NCI-H1417 treated with DMSO at 0.1 percent for 48 hours (cell line): ENCODE results near the gene CDR2.

Experiments used
- DNase-seq: peaks from one replicate; lab custom pipeline; 2025; lab: John Stamatoyannopoulos, UW

The CDR2 gene

GRCh38 chr16:22324787-22325597 is 49.4 kb downstream of the CDR2 start:
- no peak for DNase-seq

GRCh38 chr16:22323959-22324786 is 50.2 kb downstream of the CDR2 start:
- no peak for DNase-seq

DNA sequence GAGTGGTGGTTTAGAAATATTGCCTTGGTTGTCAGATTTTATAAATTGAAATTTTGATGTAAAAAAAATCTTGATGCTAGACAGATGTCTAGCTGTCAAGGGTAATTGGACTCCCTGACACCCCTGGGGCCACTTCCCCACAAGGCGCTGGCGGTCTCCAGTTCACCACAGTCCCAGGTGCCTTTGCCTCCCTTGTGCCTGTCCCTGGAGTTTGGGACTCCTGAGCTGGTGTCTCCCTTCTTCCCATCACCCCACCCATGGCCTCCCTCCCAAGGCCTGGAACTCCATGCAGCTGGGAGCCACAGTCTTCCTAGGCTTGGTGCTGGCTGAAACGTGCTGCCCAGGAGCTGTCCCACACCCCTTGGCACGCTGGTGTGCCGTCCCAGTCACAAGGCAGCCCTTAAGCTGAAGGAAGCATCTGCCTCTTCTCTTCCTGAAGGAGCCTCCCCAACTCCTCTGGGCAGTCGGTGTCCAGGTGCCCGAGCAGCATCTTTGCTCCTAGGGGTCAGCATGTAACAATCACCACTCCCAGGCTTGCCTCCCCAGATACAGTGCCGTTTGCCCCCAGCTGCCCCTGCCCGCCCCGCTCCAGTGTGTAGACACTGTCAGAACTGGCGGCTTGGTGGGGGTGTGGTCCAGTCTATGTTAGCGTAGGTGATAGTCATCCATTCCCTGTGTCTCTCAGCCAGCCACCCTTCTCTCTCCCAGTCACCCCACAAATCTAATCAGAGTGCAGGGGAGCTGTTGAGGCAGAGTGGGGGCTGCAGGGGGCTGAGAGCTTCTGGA is 51.1 kb downstream of the CDR2 start:
- DNase-seq, result no peak

DNA sequence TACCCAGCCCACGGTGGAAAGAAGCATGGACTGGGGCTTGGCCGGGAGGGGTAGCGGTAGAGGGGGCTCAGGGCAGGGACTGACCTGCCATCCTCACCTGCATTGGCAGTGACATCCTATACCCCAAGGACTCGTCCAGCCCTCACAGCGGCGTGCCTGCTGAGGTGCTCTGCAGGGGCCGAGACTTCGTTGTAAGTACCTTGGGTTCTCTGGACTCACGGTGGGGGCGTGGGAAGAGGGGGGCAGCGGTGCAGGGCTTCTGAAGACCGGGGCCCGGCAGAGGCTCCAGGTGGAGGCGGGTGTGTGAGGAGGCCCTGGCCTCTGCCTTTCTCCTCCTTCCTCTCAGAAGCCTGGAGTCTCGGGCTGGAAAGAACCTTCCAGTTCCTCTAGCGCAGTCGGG is 51.7 kb downstream of the CDR2 start:
- DNase-seq, result no peak

GRCh38 chr16:22322021-22322471 is 52.4 kb downstream of the CDR2 start:
- no peak for DNase-seq

DNA sequence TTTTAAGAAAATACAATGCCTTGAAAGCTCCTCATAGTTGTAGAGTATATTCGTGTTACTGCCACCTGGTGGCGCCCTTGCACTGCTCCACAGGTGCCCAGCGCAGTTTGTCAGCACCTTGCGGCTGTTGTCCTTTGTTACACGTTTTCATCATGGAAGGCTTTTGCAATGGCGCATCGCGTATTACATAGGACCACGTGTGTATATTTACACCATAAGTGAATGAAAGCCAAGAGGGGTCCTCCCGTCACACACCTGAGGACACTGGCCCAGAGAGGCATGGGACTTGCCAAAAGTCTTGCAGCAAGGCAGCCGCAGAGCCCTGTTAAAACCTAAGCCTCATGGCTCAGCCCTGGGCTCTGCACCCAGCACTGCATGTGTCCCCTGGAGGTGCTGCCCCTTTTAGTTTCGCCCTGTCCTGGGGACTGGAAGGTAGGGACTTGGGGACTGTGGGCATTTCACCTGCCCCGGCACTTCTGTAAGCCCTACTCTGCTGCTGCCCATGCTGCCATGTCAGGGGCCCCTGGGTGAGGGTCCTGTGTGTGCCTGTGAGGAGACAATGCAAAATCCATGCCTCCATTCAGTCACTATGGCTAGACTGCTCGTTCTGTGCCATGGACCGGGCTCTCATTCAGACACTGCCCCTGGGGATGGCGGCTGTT is 52.9 kb downstream of the CDR2 start:
- no peak for DNase-seq

GRCh38 chr16:22320572-22321339 is 53.7 kb downstream of the CDR2 start:
- no peak for DNase-seq

- DNase-seq, result no peak
These were observed 55.6 kb downstream of the CDR2 start for GRCh38 chr16:22318690-22319358.

- no peak for DNase-seq
These were observed 56.8 kb downstream of the CDR2 start for GRCh38 chr16:22317625-22318024.

DNA sequence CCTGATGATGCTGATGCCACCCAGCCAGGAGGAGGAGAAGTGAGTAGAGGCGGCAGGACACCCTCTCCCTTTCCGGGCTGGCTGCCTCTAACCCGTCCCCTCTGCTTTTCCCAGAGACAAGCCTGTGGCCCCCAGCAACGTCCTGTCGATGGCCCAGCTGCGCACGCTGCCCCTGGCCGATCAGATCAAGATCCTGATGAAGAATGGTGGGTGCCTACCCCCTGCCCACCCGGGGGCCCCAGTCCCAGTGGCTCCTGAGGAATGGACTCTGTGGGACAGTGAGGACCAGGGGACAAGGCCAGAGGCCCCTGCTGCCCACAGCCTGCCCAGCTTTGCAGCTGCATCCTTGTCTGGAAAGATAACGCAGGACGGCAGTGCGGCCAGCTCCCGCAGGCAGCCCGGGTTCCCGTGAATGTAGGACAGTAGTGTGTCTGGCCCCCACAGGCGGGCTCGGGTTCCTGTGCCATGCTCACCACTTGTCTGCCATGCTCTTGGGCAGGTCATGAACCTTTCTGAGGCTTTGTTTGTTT is 57.4 kb downstream of the CDR2 start:
- no peak for DNase-seq

DNA sequence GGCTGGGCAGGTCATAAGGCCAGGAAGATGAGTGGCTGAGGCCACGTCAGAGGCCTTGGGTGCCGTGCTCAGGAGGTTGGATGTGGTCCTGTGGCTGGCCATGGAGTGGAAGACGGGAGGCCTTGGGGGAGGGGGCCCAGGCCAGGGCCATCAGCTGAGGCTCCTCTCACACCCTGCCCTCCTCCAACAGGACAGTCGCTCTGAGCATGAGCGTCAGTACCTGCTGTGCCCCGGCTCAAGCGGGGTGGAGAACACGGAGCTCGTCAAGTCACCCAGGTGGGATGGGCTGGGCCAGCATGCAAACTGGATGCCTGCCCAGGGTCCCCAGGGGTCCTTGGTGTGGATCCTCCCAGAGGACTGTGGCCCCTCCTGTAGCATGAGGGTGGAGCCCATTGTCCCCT is 58.0 kb downstream of the CDR2 start:
- DNase-seq, result no peak

DNA sequence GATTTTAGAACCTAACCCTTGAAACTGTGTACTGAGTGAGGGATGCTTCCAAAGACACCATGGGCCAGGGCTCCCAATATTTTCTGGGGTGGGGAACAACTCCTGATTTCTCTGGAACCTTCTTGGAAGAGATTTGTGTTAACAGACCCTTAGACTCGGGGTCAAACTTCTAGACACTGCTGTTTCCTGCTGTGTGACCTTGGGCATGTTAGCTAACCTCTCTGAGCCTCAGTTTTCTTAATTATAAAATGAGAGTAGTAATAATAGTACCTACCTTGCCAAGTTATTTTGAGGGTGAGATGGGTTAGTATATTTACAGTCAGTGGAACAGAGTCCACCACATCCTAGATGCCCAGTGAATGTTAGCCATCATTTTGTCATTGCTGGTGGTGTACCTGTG is 58.4 kb downstream of the CDR2 start:
- DNase-seq, result no peak

GRCh38 chr16:22314661-22315626 is 59.5 kb downstream of the CDR2 start:
- DNase-seq, result no peak

DNA sequence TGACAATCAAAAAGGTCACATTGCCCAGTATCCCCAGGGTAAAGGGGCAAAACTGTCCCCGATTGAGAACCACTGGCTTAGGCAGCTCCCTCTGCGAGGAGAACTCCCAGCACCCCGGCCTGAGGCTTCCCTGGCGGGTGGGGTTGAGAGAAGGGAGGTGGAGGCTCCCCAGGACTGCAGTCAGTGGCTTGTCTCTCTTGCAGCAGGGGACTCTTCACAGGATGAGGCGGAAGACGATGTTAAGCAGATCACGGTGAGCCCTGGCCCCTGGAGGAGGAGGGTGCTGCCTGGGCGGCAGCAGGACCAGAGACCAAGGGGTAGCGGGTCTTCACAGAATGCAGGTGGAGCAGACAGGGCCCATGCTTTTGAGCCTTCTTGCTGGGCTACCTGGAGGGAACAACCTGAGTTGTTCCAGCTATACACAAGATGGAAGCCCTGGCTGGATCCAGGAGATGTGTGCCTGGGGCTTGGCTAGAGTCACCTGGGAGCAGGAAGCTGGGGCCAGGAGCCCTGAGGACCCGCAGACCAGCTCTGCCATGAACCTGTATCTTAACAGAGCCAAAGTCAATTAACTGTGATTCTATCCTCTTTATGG is 60.4 kb downstream of the CDR2 start:
- DNase-seq, result no peak

DNA sequence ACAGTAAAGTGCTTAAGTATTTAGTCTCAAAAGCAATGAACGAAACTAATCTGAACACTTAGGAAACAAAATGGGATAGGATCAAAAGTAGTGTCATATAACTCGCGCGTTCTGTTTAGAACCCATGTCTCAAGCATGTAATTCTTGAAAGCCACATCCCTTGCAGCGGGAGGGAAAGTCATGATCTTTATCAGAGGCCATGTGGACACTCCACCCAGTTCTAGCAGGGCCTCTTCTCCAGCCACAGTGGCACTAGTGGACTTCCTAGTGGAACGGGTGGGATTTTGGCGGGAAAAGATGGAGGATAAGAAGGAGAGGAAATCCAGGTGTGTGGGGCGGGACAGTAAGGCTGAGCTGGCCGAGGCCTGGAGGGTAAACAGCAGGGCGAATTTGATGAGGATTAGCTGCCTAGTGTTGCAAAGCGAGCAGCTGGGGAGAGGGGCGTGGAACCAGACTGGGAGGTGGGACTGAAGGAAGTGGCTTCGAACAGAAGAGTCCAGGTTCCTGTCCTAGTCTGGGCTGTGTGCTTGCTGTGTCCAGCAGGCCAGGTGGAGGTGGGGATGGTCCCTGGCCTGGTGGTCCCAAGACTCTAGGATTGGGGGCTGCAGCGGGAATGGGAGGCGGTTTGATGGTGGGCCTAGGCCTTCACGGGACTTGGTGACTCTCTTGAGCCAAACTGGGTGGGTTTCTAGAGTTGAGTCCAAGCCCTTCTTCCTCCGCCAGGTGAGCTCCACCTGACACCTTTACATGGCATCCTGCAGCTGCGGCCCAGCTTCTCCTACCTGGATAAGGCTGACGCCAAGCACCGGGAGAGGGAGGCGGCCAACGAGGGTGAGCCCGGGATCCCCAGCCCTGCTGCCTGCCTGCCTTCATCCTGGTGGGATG is 61.3 kb downstream of the CDR2 start:
- DNase-seq, result no peak

DNA sequence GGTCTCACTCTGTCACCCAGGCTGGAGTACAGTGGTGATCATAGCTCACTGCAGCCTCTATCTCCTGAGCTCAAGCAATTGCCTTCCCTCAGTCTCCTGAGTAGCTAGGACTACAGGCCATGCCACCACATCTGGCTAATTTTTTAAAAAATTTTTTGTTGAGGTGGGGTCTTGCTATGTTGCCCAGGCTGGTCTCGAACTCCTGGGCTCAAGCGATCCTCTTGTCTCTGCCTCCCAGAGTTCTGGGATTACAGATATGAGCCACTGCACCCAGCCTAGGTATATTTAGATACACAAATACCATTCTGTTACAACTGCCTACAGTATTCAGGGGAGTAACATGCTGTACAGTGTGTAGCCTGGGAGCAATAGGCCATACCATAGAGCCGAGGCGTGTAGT is 62.9 kb downstream of the CDR2 start:
- no peak for DNase-seq

GRCh38 chr16:22308824-22309520 is 65.4 kb downstream of the CDR2 start:
- DNase-seq, result no peak
